Stimulated activated CD4-positive, alpha-beta T cell treated with anti-CD3 and anti-CD28 coated beads, Interleukin-4, amount 100 ng/mL, for 1 hour (primary cell): Measurements from ENCODE around the gene DCD.
"Not testable (repeated sequence)": the region's sequence is repeated elsewhere in the genome, so short reads cannot be mapped to it uniquely, and the experiment has no call there.

Source experiments
- DNase-seq: peaks from one replicate; pipeline ENCODE4 v3.0.0-alpha.2; 2020

The DCD gene

GRCh38 chr12:54648265-54648664 is at the start of gene DCD:
Gene DCD (minus strand): TSS chr12:54648365. CDS start chr12:54648303, 62 bp downstream.
- DNase-seq = no peak

GRCh38 chr12:54697851-54698250 is 49.7 kb upstream of the DCD start:
- DNase-seq = no peak

- DNase-seq = no peak
These were observed 44.2 kb upstream of the DCD start for GRCh38 chr12:54692353-54692752.

- DNase-seq = no peak
These were observed 41.8 kb upstream of the DCD start for GRCh38 chr12:54689984-54690383.

GRCh38 chr12:54689034-54689372 is 40.8 kb upstream of the DCD start:
- DNase-seq = no peak

GRCh38 chr12:54688309-54689033 is 40.3 kb upstream of the DCD start:
- no peak for DNase-seq

- no peak for DNase-seq
These were observed 36.8 kb upstream of the DCD start for GRCh38 chr12:54684636-54685630.

GRCh38 chr12:54683398-54683797 is 35.2 kb upstream of the DCD start:
- no peak for DNase-seq

- no peak for DNase-seq
These were observed 34.5 kb upstream of the DCD start for GRCh38 chr12:54682674-54683073.

- DNase-seq = peak; percentile 13
These were observed 32.2 kb upstream of the DCD start for GRCh38 chr12:54680374-54680773.

GRCh38 chr12:54678131-54678530 is 30.0 kb upstream of the DCD start:
- DNase-seq = no peak

- no peak for DNase-seq
These were observed 19.8 kb upstream of the DCD start for GRCh38 chr12:54667945-54668344.

GRCh38 chr12:54666008-54666407 is 17.8 kb upstream of the DCD start:
- no peak for DNase-seq

GRCh38 chr12:54665022-54665635 is 17.0 kb upstream of the DCD start:
- not testable (repeated sequence) for DNase-seq

- DNase-seq = no peak
These were observed 15.4 kb upstream of the DCD start for GRCh38 chr12:54663603-54664002.

GRCh38 chr12:54662026-54662425 is 13.9 kb upstream of the DCD start:
- DNase-seq = no peak

- no peak for DNase-seq
These were observed 12.9 kb upstream of the DCD start for GRCh38 chr12:54661048-54661447.

- DNase-seq = no peak
These were observed 12.3 kb upstream of the DCD start for GRCh38 chr12:54660320-54660962.

- DNase-seq = peak; percentile 51
These were observed 10.4 kb upstream of the DCD start for GRCh38 chr12:54658306-54659264.

GRCh38 chr12:54657105-54657607 is 9.0 kb upstream of the DCD start:
- no peak for DNase-seq

GRCh38 chr12:54654926-54655325 is 6.8 kb upstream of the DCD start:
- no peak for DNase-seq

- DNase-seq = no peak
These were observed 4.9 kb upstream of the DCD start for GRCh38 chr12:54653025-54653424.
